ENCODE results near the gene MYO3B.

GRCh38 chr2:170411660-170412059 lies 233.7 kb downstream of the MYO3B start:
- TF ChIP-seq CTCF (IDR thresholded peaks at IDR 0.05) = no peak
- no peak for TF ChIP-seq POLR2A (IDR thresholded peaks at IDR 0.05)
